Neural cell (in vitro differentiated cells): ENCODE measurements around the gene ERP27. TPM values are rescaled to one million over a fixed set of nuclear protein-coding genes. Genes with fewer than 3 reads are reported as not detected.

Experiments
- H2AFZ ChIP-seq: fragments of 200-600, 300-800 bp; sonication (generic), shearing (Covaris generic); 2 replicates; pipeline ENCODE4 v1.6.0; 2014; ENCODE audit warnings: low read depth, mild to moderate bottlenecking, antibody characterized with exemption, low read length, moderate library complexity
- H3F3A ChIP-seq: fragments of 200-600 bp; shearing (Covaris generic); 2 replicates; pipeline ENCODE4 v1.6.1; 2016; ENCODE audit warnings: mild to moderate bottlenecking, moderate library complexity, mixed read lengths, antibody characterized with exemption, low read length; ENCODE audit not compliant: insufficient read depth, poor library complexity, severe bottlenecking
- H3K27ac ChIP-seq: fragments of 200-600, 300-800 bp; sonication (generic), shearing (Covaris generic); 2 replicates; pipeline ENCODE4 v1.5.1; 2014; ENCODE audit warnings: mild to moderate bottlenecking, low read length, moderate library complexity
- H3K27me3 ChIP-seq: fragments of 300-800, 200-600 bp; sonication (generic), shearing (Covaris generic); 2 replicates; pipeline ENCODE4 v1.6.0; 2014; ENCODE audit warnings: mild to moderate bottlenecking, low read depth, low read length, moderate library complexity; ENCODE audit not compliant: insufficient read depth
- H3K36me3 ChIP-seq: fragments of 300-800, 200-600 bp; sonication (generic), shearing (Covaris generic); 2 replicates; pipeline ENCODE4 v1.5.1; 2014; ENCODE audit warnings: mild to moderate bottlenecking, antibody characterized with exemption, low read length, moderate library complexity; ENCODE audit not compliant: insufficient read depth
- H3K4me2 ChIP-seq: fragments of 300-800, 200-600 bp; sonication (generic), shearing (Covaris generic); 2 replicates; pipeline ENCODE4 v1.6.0; 2014; ENCODE audit warnings: mild to moderate bottlenecking, low read length
- H3K4me3 ChIP-seq: fragments of 300-800, 200-600 bp; sonication (generic), shearing (Covaris generic); 2 replicates; pipeline ENCODE4 v1.5.1; 2014; ENCODE audit warnings: mild to moderate bottlenecking, low read length, moderate library complexity
- H3K79me2 ChIP-seq: fragments of 200-600 bp; shearing (Covaris generic); replicated peaks from 2 replicates; pipeline ENCODE4 v1.6.0; 2014; ENCODE audit warnings: mild to moderate bottlenecking, low read length, moderate library complexity; ENCODE audit not compliant: insufficient read depth
- H3K9ac ChIP-seq: fragments of 300-800, 200-600 bp; sonication (generic), shearing (Covaris generic); 2 replicates; pipeline ENCODE4 v1.6.1; 2016; ENCODE audit warnings: mild to moderate bottlenecking, low read length, mixed read lengths
- H3K9me2 ChIP-seq: fragments of 200-600 bp; shearing (Covaris generic); 2 replicates; pipeline ENCODE4 v1.6.1; 2016; ENCODE audit warnings: mild to moderate bottlenecking, low read length, mixed read lengths; ENCODE audit not compliant: insufficient read depth
- H3K9me3 ChIP-seq: fragments of 200-600, 300-800 bp; sonication (generic), shearing (Covaris generic); 2 replicates; pipeline ENCODE4 v1.6.1; 2016; ENCODE audit warnings: mild to moderate bottlenecking, mixed run types, low read length, moderate library complexity, mixed read lengths
- H4K20me1 ChIP-seq: fragments of 200-600 bp; shearing (Covaris generic); 2 replicates; pipeline ENCODE4 v1.6.1; 2016; ENCODE audit warnings: mild to moderate bottlenecking, mixed run types; ENCODE audit not compliant: insufficient read depth
- EZH2 ChIP-seq: fragments of 200-600, 300-800 bp; shearing (Covaris generic), sonication (generic); IDR thresholded peaks from 2 replicates; pipeline ENCODE4 v1.6.1; 2014; ENCODE audit warnings: antibody characterized with exemption, low read length, borderline replicate concordance, mild to moderate bottlenecking; ENCODE audit not compliant: insufficient read depth, poor library complexity, severe bottlenecking
- MXI1 ChIP-seq: fragments of 450-650 bp; conservative IDR thresholded peaks from 2 replicates; pipeline ENCODE4 v1.6.1; 2014; ENCODE audit warnings: antibody characterized with exemption, mild to moderate bottlenecking; ENCODE audit not compliant: poor library complexity, severe bottlenecking
- POLR2AphosphoS5 ChIP-seq: IDR thresholded peaks from 2 replicates; pipeline ENCODE4 v1.6.1; 2012
- RAD21 ChIP-seq: fragments of 450-650 bp; conservative IDR thresholded peaks from 2 replicates; pipeline ENCODE4 v1.6.1; 2014; ENCODE audit warnings: antibody characterized with exemption, mild to moderate bottlenecking, moderate library complexity
- SMC3 ChIP-seq: fragments of 450-650 bp; conservative IDR thresholded peaks from 2 replicates; pipeline ENCODE4 v1.6.1; 2014; ENCODE audit warnings: antibody characterized with exemption, mild to moderate bottlenecking, moderate library complexity; ENCODE audit not compliant: poor library complexity
- TAF1 ChIP-seq: IDR thresholded peaks from 2 replicates; pipeline ENCODE4 v1.6.1; 2012; ENCODE audit warnings: low read depth
- polyA plus RNA-seq: library from polyadenylated mRNA; depleted of rRNA; stranded (reverse); fragments of >200 nt; gene quantifications from 2 replicates; pipeline ENCODE4 v1.2.3, GENCODE V29; 2014
- TF ChIP-seq, protein P1 (sequence below): fragments of 450-650 bp; IDR thresholded peaks from 2 replicates; pipeline ENCODE4 v1.5.1; 2014; ENCODE audit warnings: antibody characterized with exemption, mild to moderate bottlenecking, moderate library complexity; ENCODE audit not compliant: poor library complexity, severe bottlenecking
- TF ChIP-seq, protein P2 (sequence below): IDR thresholded peaks from 2 replicates; pipeline ENCODE4 v1.6.1; 2012; ENCODE audit warnings: borderline replicate concordance

The ERP27 gene
- polyA plus RNA-seq, 1 donor from 2014 or later, result not detected

DNA sequence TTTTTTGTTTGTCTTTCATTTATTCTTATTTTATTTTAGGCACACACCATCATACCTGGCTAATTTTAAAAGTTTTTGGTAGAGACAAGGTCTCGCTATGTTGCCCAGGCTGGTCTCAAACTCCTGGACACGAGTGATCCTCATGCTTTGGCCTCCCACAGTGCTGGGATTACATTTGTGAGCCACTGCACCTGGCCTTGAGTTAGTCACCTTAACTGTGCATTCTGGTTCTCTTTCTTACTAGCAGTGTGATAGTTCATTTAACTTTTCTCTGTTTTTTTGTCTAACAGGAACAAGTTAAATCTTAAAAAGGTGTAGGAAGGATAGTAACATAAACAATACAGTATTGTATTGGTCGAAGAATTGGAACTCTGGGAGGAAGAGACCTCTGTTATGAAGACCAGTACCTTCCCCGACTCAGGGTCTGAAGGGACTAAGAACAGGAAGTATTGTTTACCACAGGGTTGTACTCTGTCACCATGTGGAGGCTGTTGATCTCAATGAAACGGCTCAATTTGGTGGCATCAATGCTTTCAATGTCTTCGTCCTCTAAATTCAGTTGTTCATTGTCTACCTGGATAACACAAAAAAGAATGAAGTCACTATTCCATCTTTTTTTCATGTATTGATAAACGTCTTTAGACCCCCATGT is 17.7 kb downstream of the ERP27 start:
- no peak overlapping the region for H3K27ac ChIP-seq
- no peak overlapping the region for H3K4me2 ChIP-seq
- no peaks in the 10 kb centered on the region for H3K36me3 ChIP-seq
- TF ChIP-seq EZH2, result no peak
- TF ChIP-seq MXI1, result no peak
- TF ChIP-seq TAF1, result no peak
- TF ChIP-seq RAD21, result no peak
- H2AFZ ChIP-seq, result no peak overlapping the region
- H3K79me2 ChIP-seq, result no peaks in the 10 kb centered on the region
- H3K4me3 ChIP-seq, result no peak overlapping the region
- H4K20me1 ChIP-seq, result no peaks in the 10 kb centered on the region
- no peaks in the 10 kb centered on the region for H3F3A ChIP-seq
- H3K9ac ChIP-seq, result no peak overlapping the region
- H3K9me3 ChIP-seq, result no peaks in the 10 kb centered on the region
- H3K9me2 ChIP-seq, result no peaks in the 10 kb centered on the region
- no peaks in the 10 kb centered on the region for H3K27me3 ChIP-seq

DNA sequence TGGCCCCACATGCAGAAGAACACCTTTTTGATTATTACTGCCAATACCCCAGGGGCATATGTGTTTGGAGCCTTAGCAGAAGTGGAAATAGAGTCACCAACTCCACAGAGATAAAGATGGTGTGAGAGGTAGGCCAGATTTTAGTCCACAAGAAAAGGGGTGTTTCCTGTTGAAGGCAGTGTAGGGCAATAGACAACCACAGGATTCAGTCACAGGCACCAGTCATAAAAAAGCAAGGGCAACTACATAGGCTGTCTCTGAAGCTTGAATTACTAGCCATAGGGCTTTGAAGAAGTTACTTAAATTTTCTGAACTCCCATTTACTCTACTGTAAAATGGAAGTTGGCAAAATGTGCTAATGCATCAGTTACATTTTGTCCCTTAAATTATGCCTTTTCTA is 18.9 kb downstream of the ERP27 start:
- TF ChIP-seq RAD21 (no peak), POLR2AphosphoS5 (no peak), TAF1 (no peak)
- TF ChIP-seq, protein P1, sequence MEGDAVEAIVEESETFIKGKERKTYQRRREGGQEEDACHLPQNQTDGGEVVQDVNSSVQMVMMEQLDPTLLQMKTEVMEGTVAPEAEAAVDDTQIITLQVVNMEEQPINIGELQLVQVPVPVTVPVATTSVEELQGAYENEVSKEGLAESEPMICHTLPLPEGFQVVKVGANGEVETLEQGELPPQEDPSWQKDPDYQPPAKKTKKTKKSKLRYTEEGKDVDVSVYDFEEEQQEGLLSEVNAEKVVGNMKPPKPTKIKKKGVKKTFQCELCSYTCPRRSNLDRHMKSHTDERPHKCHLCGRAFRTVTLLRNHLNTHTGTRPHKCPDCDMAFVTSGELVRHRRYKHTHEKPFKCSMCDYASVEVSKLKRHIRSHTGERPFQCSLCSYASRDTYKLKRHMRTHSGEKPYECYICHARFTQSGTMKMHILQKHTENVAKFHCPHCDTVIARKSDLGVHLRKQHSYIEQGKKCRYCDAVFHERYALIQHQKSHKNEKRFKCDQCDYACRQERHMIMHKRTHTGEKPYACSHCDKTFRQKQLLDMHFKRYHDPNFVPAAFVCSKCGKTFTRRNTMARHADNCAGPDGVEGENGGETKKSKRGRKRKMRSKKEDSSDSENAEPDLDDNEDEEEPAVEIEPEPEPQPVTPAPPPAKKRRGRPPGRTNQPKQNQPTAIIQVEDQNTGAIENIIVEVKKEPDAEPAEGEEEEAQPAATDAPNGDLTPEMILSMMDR, result no peak

DNA sequence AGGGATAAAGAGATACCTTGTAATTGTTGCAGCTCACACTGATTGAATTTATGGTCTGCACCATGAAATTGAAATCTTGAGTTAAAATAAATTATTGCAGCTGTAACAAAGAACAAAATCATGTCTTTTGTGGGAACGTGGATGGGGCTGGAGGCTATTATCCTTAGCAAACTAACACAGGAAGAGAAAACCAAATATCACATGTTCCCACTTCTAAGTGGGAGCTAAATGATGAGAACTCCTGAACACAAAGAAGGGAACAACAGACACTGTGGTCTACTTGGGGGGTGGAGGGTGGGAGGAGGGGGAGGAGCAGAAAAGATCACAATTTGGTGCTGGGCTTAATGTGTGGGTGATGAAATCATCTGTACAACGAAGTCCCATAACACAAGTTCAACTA is 22.6 kb downstream of the ERP27 start:
- no peak for TF ChIP-seq TAF1
- TF ChIP-seq, protein P1, result no peak
- TF ChIP-seq, protein P2, sequence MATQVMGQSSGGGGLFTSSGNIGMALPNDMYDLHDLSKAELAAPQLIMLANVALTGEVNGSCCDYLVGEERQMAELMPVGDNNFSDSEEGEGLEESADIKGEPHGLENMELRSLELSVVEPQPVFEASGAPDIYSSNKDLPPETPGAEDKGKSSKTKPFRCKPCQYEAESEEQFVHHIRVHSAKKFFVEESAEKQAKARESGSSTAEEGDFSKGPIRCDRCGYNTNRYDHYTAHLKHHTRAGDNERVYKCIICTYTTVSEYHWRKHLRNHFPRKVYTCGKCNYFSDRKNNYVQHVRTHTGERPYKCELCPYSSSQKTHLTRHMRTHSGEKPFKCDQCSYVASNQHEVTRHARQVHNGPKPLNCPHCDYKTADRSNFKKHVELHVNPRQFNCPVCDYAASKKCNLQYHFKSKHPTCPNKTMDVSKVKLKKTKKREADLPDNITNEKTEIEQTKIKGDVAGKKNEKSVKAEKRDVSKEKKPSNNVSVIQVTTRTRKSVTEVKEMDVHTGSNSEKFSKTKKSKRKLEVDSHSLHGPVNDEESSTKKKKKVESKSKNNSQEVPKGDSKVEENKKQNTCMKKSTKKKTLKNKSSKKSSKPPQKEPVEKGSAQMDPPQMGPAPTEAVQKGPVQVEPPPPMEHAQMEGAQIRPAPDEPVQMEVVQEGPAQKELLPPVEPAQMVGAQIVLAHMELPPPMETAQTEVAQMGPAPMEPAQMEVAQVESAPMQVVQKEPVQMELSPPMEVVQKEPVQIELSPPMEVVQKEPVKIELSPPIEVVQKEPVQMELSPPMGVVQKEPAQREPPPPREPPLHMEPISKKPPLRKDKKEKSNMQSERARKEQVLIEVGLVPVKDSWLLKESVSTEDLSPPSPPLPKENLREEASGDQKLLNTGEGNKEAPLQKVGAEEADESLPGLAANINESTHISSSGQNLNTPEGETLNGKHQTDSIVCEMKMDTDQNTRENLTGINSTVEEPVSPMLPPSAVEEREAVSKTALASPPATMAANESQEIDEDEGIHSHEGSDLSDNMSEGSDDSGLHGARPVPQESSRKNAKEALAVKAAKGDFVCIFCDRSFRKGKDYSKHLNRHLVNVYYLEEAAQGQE, result no peak
- TF ChIP-seq SMC3, result no peak
- TF ChIP-seq EZH2, result no peak
- no peak for TF ChIP-seq POLR2AphosphoS5
- TF ChIP-seq MXI1, result no peak
- TF ChIP-seq RAD21, result no peak
- H3K4me2 ChIP-seq, result no peak overlapping the region
- H3K4me3 ChIP-seq, result no peak overlapping the region
- H3F3A ChIP-seq, result no peaks in the 10 kb centered on the region
- H3K9ac ChIP-seq, result no peak overlapping the region
- no peaks in the 10 kb centered on the region for H3K79me2 ChIP-seq
- no peak overlapping the region for H2AFZ ChIP-seq
- no peaks in the 10 kb centered on the region for H3K27me3 ChIP-seq
- H4K20me1 ChIP-seq, result no peaks in the 10 kb centered on the region
- H3K27ac ChIP-seq, result no peak overlapping the region
- H3K9me3 ChIP-seq, result no peaks in the 10 kb centered on the region
- H3K36me3 ChIP-seq, result no peaks in the 10 kb centered on the region
- no peaks in the 10 kb centered on the region for H3K9me2 ChIP-seq

More for the DNA sequence above, 18.9 kb downstream of the ERP27 start:
- H3K4me3 ChIP-seq, result no peak overlapping the region
- no peak overlapping the region for H2AFZ ChIP-seq
- H4K20me1 ChIP-seq, result no peaks in the 10 kb centered on the region
- no peaks in the 10 kb centered on the region for H3K79me2 ChIP-seq
- no peaks in the 10 kb centered on the region for H3K9me3 ChIP-seq
- H3F3A ChIP-seq, result no peaks in the 10 kb centered on the region
- no peak overlapping the region for H3K9ac ChIP-seq
- no peaks in the 10 kb centered on the region for H3K9me2 ChIP-seq
- no peak overlapping the region for H3K4me2 ChIP-seq
- no peaks in the 10 kb centered on the region for H3K36me3 ChIP-seq
- H3K27me3 ChIP-seq, result no peaks in the 10 kb centered on the region
- no peak overlapping the region for H3K27ac ChIP-seq
